Measurements from ENCODE around the gene SNAP47. TPM values are rescaled to one million over a fixed set of nuclear protein-coding genes. Genes with fewer than 3 reads are reported as not detected.

The SNAP47 gene
- total RNA-seq, 1 donor from 2014 or later: 52.8 TPM

- H3K9ac ChIP-seq: no peak overlapping the region
- peaks cover 10% of the 10 kb centered on the region for H3K36me3 Mint-ChIP-seq
Observed at GRCh38 chr1:227747948-227748495, 12.8 kb downstream of the SNAP47 start.

DNA sequence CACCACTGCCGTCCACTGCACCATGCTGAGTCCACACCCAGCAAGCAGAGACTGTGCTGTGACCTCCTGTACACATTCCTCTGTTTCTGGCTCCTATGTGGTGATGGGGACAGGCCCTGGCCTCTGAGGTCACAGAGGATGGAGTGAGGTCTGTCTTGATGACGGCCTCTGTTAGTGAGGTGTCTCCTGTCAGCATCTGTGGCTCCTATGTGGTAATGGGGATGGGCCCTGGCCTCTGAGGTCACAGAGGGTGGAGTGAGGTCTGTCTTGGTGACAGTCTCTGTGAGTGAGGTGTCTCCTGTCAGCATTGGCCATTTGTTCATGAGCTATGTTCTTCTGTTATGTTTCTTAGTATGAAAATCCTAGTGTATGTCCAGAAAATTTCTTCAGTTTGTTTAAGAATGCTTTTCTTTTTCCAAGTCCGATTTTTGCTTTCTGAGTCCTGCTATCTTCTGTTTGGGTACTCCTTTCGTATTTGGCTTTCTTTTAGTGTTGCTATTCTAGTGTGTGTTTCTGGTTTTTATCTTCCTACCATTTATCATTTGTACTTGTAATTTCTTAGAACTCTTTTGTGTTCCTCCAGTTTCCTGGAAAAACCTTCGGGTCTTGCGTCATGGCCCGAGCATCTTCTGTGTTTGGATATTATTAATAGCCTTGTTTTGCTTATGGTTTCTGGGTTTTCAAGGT, 13.4 kb downstream of the SNAP47 start:
- Histone ChIP-seq H3K9ac (no peak overlapping the region), H3K36me3 (no peaks in the 10 kb centered on the region), H3K4me2 (no peak overlapping the region), H3K4me3 (no peak overlapping the region), H4K20me1 (ENCODE audit: low read depth) (peaks cover 52% of the 10 kb centered on the region), H3K27me3 (no peaks in the 10 kb centered on the region), H3K79me2 (ENCODE audit: low read depth) (peaks cover 70% of the 10 kb centered on the region), H3K4me1 (no peaks in the 10 kb centered on the region), H3F3A (ENCODE audit: low read depth) (no peaks in the 10 kb centered on the region), H2AFZ (replicated peaks) (no peak overlapping the region), H3K27ac (no peak overlapping the region), H3K9me3 (ENCODE audit: low read depth) (no peaks in the 10 kb centered on the region)
- Mint-ChIP-seq H3K9me3 (no peaks in the 10 kb centered on the region), H3K27me3 (ENCODE audit: insufficient read depth, low read depth) (peaks cover 6% of the 10 kb centered on the region), H3K4me1 (no peaks in the 10 kb centered on the region), H3K27ac (no peak overlapping the region), H3K4me3 (no peak overlapping the region), H3K36me3 (peaks cover 10% of the 10 kb centered on the region)
- TF ChIP-seq EZH2 (IDR thresholded peaks at IDR 0.05) (no peak), CTCF (IDR thresholded peaks at IDR 0.05) (no peak), EZH2phosphoT487 (IDR thresholded peaks at IDR 0.05) (no peak)
- no peak for DNase-seq (ENCODE audit: low spot score)

More at GRCh38 chr1:227747948-227748495, 12.8 kb downstream of the SNAP47 start:
- H3K27me3 Mint-ChIP-seq (ENCODE audit: insufficient read depth, low read depth): peaks cover 6% of the 10 kb centered on the region
- peaks cover 52% of the 10 kb centered on the region for H4K20me1 ChIP-seq (ENCODE audit: low read depth)
- H3K79me2 ChIP-seq (ENCODE audit: low read depth): peaks cover 70% of the 10 kb centered on the region
- no peak overlapping the region for H3K27ac Mint-ChIP-seq
- no peak overlapping the region for H3K4me2 ChIP-seq
- H3K9me3 Mint-ChIP-seq: no peaks in the 10 kb centered on the region
- no peak overlapping the region for H3K4me3 Mint-ChIP-seq
- no peaks in the 10 kb centered on the region for H3K4me1 Mint-ChIP-seq
- no peak overlapping the region for H2AFZ ChIP-seq (replicated peaks)
- H3K4me1 ChIP-seq: no peaks in the 10 kb centered on the region
- H3K27me3 ChIP-seq: no peaks in the 10 kb centered on the region
- H3K9me3 ChIP-seq (ENCODE audit: low read depth): no peaks in the 10 kb centered on the region
- DNase-seq (ENCODE audit: low spot score): no peak
- H3K27ac ChIP-seq: no peak overlapping the region
- no peak for TF ChIP-seq EZH2 (IDR thresholded peaks at IDR 0.05)
- no peak for TF ChIP-seq CTCF (IDR thresholded peaks at IDR 0.05)
- no peak overlapping the region for H3K4me3 ChIP-seq
- no peaks in the 10 kb centered on the region for H3F3A ChIP-seq (ENCODE audit: low read depth)
- no peaks in the 10 kb centered on the region for H3K36me3 ChIP-seq

DNA sequence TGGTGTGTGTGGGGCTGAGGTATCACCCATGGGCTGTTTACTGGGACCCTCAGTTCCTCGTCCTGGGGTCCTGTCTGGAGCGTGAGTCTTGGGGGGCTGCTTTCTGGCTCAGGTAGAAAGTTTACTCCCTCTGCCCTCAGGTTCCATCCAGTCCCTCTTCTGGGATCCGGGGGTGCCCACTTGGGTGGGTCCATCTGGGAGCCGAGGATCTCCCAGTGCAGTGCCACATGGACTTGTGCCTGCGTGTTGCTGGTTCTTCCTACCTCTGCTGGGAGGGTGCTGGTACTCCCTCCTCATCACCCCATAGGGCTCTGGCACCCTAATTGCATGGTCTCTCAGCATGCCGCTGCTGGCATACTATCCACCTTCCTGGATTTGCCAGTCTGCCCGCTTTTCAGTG, 14.0 kb downstream of the SNAP47 start:
- Histone ChIP-seq H3K9me3 (ENCODE audit: low read depth) (no peaks in the 10 kb centered on the region), H3K27ac (no peak overlapping the region), H3K4me2 (no peak overlapping the region), H3K9ac (no peak overlapping the region), H2AFZ (replicated peaks) (no peak overlapping the region), H3F3A (ENCODE audit: low read depth) (no peaks in the 10 kb centered on the region), H3K36me3 (no peaks in the 10 kb centered on the region), H3K79me2 (ENCODE audit: low read depth) (peaks cover 70% of the 10 kb centered on the region), H3K4me3 (no peak overlapping the region), H3K27me3 (no peaks in the 10 kb centered on the region), H3K4me1 (no peaks in the 10 kb centered on the region), H4K20me1 (ENCODE audit: low read depth) (peaks cover 48% of the 10 kb centered on the region)
- TF ChIP-seq EZH2phosphoT487 (IDR thresholded peaks at IDR 0.05) (no peak), CTCF (IDR thresholded peaks at IDR 0.05) (no peak), EZH2 (IDR thresholded peaks at IDR 0.05) (no peak)
- Mint-ChIP-seq H3K4me3 (no peak overlapping the region), H3K27ac (no peak overlapping the region), H3K27me3 (ENCODE audit: insufficient read depth, low read depth) (peaks cover 6% of the 10 kb centered on the region), H3K9me3 (no peaks in the 10 kb centered on the region), H3K36me3 (peaks cover 10% of the 10 kb centered on the region), H3K4me1 (no peaks in the 10 kb centered on the region)
- no peak for DNase-seq (ENCODE audit: low spot score)
